Left forelimb (tissue), 1 donor: ENCODE data around the gene AKR7A2.
"Not testable (repeated sequence)": the region's sequence is repeated elsewhere in the genome, so short reads cannot be mapped to it uniquely, and the experiment has no call there.

Source experiments
- DNase-seq: peaks from one replicate; pipeline ENCODE4 v3.0.0-alpha.2; 2018; ENCODE audit warnings: low spot score

AKR7A2 gene

GRCh38 chr1:19306941-19307340, 5.0 kb downstream of the AKR7A2 start:
- DNase-seq: no peak

- no peak for DNase-seq
These were observed 6.1 kb downstream of the AKR7A2 start for GRCh38 chr1:19305880-19306279.

- not testable (repeated sequence) for DNase-seq
These were observed 7.9 kb downstream of the AKR7A2 start for GRCh38 chr1:19304081-19304480.

GRCh38 chr1:19300211-19300610, 11.7 kb downstream of the AKR7A2 start:
- DNase-seq: no peak

GRCh38 chr1:19294638-19295037, 17.3 kb downstream of the AKR7A2 start:
- DNase-seq: no peak

GRCh38 chr1:19289244-19289643, 22.7 kb downstream of the AKR7A2 start:
- no peak for DNase-seq

- not testable (repeated sequence) for DNase-seq
These were observed 23.4 kb downstream of the AKR7A2 start, which contains the start of gene AKR7A3 for GRCh38 chr1:19288324-19289241. TSS of gene AKR7A3 (minus strand) at chr1:19288770. CDS start at chr1:19288709, 61 bp downstream.

GRCh38 chr1:19287436-19288185, 24.3 kb downstream of the AKR7A2 start:
- DNase-seq: no peak

- DNase-seq: not testable (repeated sequence)
These were observed 26.1 kb downstream of the AKR7A2 start for GRCh38 chr1:19285807-19286206.

GRCh38 chr1:19285366-19285765, 26.6 kb downstream of the AKR7A2 start:
- DNase-seq: not testable (repeated sequence)

GRCh38 chr1:19284881-19285280, 27.1 kb downstream of the AKR7A2 start:
- DNase-seq: no peak

GRCh38 chr1:19283891-19284290, 28.1 kb downstream of the AKR7A2 start:
- no peak for DNase-seq

GRCh38 chr1:19274636-19275035, 37.3 kb downstream of the AKR7A2 start:
- no peak for DNase-seq

- not testable (repeated sequence) for DNase-seq
These were observed 38.0 kb downstream of the AKR7A2 start for GRCh38 chr1:19273844-19274531.

- no peak for DNase-seq
These were observed 38.7 kb downstream of the AKR7A2 start for GRCh38 chr1:19273106-19273843.

GRCh38 chr1:19272064-19272463, 39.9 kb downstream of the AKR7A2 start:
- DNase-seq: no peak

- DNase-seq: not testable (repeated sequence)
These were observed 41.6 kb downstream of the AKR7A2 start for GRCh38 chr1:19270343-19270730.

GRCh38 chr1:19269427-19270342, 42.3 kb downstream of the AKR7A2 start:
- DNase-seq: not testable (repeated sequence)

- no peak for DNase-seq
These were observed 43.5 kb downstream of the AKR7A2 start for GRCh38 chr1:19268445-19268844.

GRCh38 chr1:19262744-19263143, 49.2 kb downstream of the AKR7A2 start:
- DNase-seq: no peak
